ENCODE data around the gene ZCCHC7. TPM values are rescaled to one million over a fixed set of nuclear protein-coding genes. Genes with fewer than 3 reads are reported as not detected.
"Not testable (repeated sequence)": the region's sequence is repeated elsewhere in the genome, so short reads cannot be mapped to it uniquely, and the experiment has no call there.

Gene ZCCHC7
- total RNA-seq, 1 donor from 2014 or later = 6.3 TPM

- DNase-seq (no peak), ATAC-seq (ENCODE audit: poor library complexity) (no peak)
- intact Hi-C loops (cut with DNase I) = no loop called here
These were observed 257.6 kb downstream of the ZCCHC7 start for GRCh38 chr9:37377688-37378612.

GRCh38 chr9:37378613-37379004 lies 258.2 kb downstream of the ZCCHC7 start:
- intact Hi-C loops (cut with DNase I) = no loop called here
- no peak for DNase-seq
- no peak for ATAC-seq (ENCODE audit: poor library complexity)

- ATAC-seq (ENCODE audit: poor library complexity) (no peak), DNase-seq (no peak)
- intact Hi-C loops (cut with DNase I) = no loop called here
These were observed 259.5 kb downstream of the ZCCHC7 start for GRCh38 chr9:37379835-37380234.

- ATAC-seq (ENCODE audit: poor library complexity) (no peak), DNase-seq (no peak)
- intact Hi-C loops (cut with DNase I) = no loop called here
These were observed 260.2 kb downstream of the ZCCHC7 start for GRCh38 chr9:37380570-37380969.

GRCh38 chr9:37381094-37381741 lies 260.8 kb downstream of the ZCCHC7 start:
- no peak for ATAC-seq (ENCODE audit: poor library complexity)
- intact Hi-C loops (cut with DNase I) = no loop called here
- no peak for DNase-seq

- intact Hi-C loops (cut with DNase I) = no loop called here
- DNase-seq (no peak), ATAC-seq (ENCODE audit: poor library complexity) (no peak)
These were observed 262.0 kb downstream of the ZCCHC7 start for GRCh38 chr9:37382161-37382981.

GRCh38 chr9:37382982-37383357 lies 262.6 kb downstream of the ZCCHC7 start:
- intact Hi-C loops (cut with DNase I) = no loop called here
- ATAC-seq (ENCODE audit: poor library complexity) (no peak), DNase-seq (no peak)

- intact Hi-C loops (cut with DNase I) = no loop called here
- DNase-seq = no peak
- no peak for ATAC-seq (ENCODE audit: poor library complexity)
These were observed 263.0 kb downstream of the ZCCHC7 start for GRCh38 chr9:37383393-37383792.

- no peak for DNase-seq
- ATAC-seq (ENCODE audit: poor library complexity) = no peak
- intact Hi-C loops (cut with DNase I) = no loop called here
These were observed 263.7 kb downstream of the ZCCHC7 start for GRCh38 chr9:37383876-37384746.

- intact Hi-C loops (cut with DNase I) = no loop called here
- no peak for ATAC-seq (ENCODE audit: poor library complexity)
- DNase-seq = no peak
These were observed 264.9 kb downstream of the ZCCHC7 start for GRCh38 chr9:37385286-37385685.

- intact Hi-C loops (cut with DNase I) = no loop called here
- ATAC-seq (ENCODE audit: poor library complexity) (no peak), DNase-seq (no peak)
These were observed 266.6 kb downstream of the ZCCHC7 start for GRCh38 chr9:37386988-37387387.

GRCh38 chr9:37390759-37391158 lies 270.4 kb downstream of the ZCCHC7 start:
- intact Hi-C loops (cut with DNase I) = no loop called here
- ATAC-seq (ENCODE audit: poor library complexity) = no peak

GRCh38 chr9:37392272-37392671 lies 271.9 kb downstream of the ZCCHC7 start:
- no peak for ATAC-seq (ENCODE audit: poor library complexity)
- intact Hi-C loops (cut with DNase I) = no loop called here
- DNase-seq = no peak

More at GRCh38 chr9:37390759-37391158, 270.4 kb downstream of the ZCCHC7 start:
- DNase-seq = no peak

GRCh38 chr9:37395229-37395628 lies 274.9 kb downstream of the ZCCHC7 start:
- ATAC-seq (ENCODE audit: poor library complexity) = no peak
- intact Hi-C loops (cut with DNase I) = no loop called here
- no peak for DNase-seq

GRCh38 chr9:37395663-37396062 lies 275.3 kb downstream of the ZCCHC7 start:
- ATAC-seq (ENCODE audit: poor library complexity) (no peak), DNase-seq (no peak)
- intact Hi-C loops (cut with DNase I) = no loop called here

GRCh38 chr9:37397948-37398347 lies 277.6 kb downstream of the ZCCHC7 start:
- ATAC-seq (ENCODE audit: poor library complexity); intact Hi-C loops (cut with DNase I); DNase-seq: not testable (repeated sequence)

GRCh38 chr9:37398464-37399025 lies 278.2 kb downstream of the ZCCHC7 start:
- DNase-seq (no peak), ATAC-seq (ENCODE audit: poor library complexity) (no peak)
- intact Hi-C loops (cut with DNase I) = no loop called here

GRCh38 chr9:37399336-37399735 lies 279.0 kb downstream of the ZCCHC7 start:
- ATAC-seq (ENCODE audit: poor library complexity) = no peak
- intact Hi-C loops (cut with DNase I) = no loop called here
- DNase-seq = no peak
